CD4-positive, alpha-beta T cell treated with Interleukin-10 for 1 hour (primary cell): Measurements from ENCODE around the gene SLC35E2B.
"Not testable (repeated sequence)": the region's sequence is repeated elsewhere in the genome, so short reads cannot be mapped to it uniquely, and the experiment has no call there.

Experiments
- DNase-seq: peaks from one replicate; pipeline ENCODE4 v3.0.0-alpha.2; 2020

Gene SLC35E2B

GRCh38 chr1:1637479-1637875 is 55.1 kb downstream of the SLC35E2B start:
- DNase-seq: not testable (repeated sequence)

GRCh38 chr1:1636621-1637478 is 55.7 kb downstream of the SLC35E2B start:
- not testable (repeated sequence) for DNase-seq

- not testable (repeated sequence) for DNase-seq
Measured at GRCh38 chr1:1634613-1635012, 58.0 kb downstream of the SLC35E2B start.

GRCh38 chr1:1633409-1633808 is 59.2 kb downstream of the SLC35E2B start:
- DNase-seq: not testable (repeated sequence)

- DNase-seq: no peak
Measured at GRCh38 chr1:1631782-1632420, 60.7 kb downstream of the SLC35E2B start, which contains the start of gene MMP23B. Gene MMP23B (plus strand): TSS chr1:1632173. CDS start chr1:1632219, 46 bp downstream.

- DNase-seq: peak; percentile 69
Measured at GRCh38 chr1:1630965-1631781, 61.4 kb downstream of the SLC35E2B start.

GRCh38 chr1:1630191-1630964 is 62.2 kb downstream of the SLC35E2B start:
- peak; percentile 97 for DNase-seq

GRCh38 chr1:1629430-1630190 is 63.0 kb downstream of the SLC35E2B start:
- peak; percentile 91 for DNase-seq

GRCh38 chr1:1628754-1629429 is 63.7 kb downstream of the SLC35E2B start:
- peak; percentile 52 for DNase-seq

- no peak for DNase-seq
Measured at GRCh38 chr1:1627829-1628753, 64.5 kb downstream of the SLC35E2B start.

- DNase-seq: no peak
Measured at GRCh38 chr1:1627261-1627828, 65.2 kb downstream of the SLC35E2B start.

GRCh38 chr1:1626207-1627141 is 66.1 kb downstream of the SLC35E2B start:
- no peak for DNase-seq

- DNase-seq: no peak
Measured at GRCh38 chr1:1625824-1626206, 66.8 kb downstream of the SLC35E2B start.

GRCh38 chr1:1625404-1625775 is 67.2 kb downstream of the SLC35E2B start:
- DNase-seq: no peak

- DNase-seq: no peak
Measured at GRCh38 chr1:1624443-1625403, 67.9 kb downstream of the SLC35E2B start.

GRCh38 chr1:1623631-1624442 is 68.8 kb downstream of the SLC35E2B start:
- DNase-seq: no peak
